ENCODE measurements around the gene SIN3B. TPM values are rescaled to one million over a fixed set of nuclear protein-coding genes. Genes with fewer than 3 reads are reported as not detected.

The SIN3B gene
- total RNA-seq, 2 donors from 2014 or later = 57.9 to 79.8 TPM

GRCh38 chr19:16912780-16913179 lies 83.6 kb downstream of the SIN3B start:
- ATAC-seq (ENCODE audit: insufficient number of reproducible peaks, low FRiP score, low read depth) = no peak
- H3K36me3 ChIP-seq = no peaks in the 10 kb centered on the region
- no peaks in the 10 kb centered on the region for H3K4me1 ChIP-seq (ENCODE audit: control insufficient read depth in 1 of 2, low read depth in 2 of 2)
- H3K4me3 ChIP-seq = no peak overlapping the region
- H3K27me3 ChIP-seq (replicated peaks; ENCODE audit: insufficient read depth) = no peaks in the 10 kb centered on the region
- no peak for TF ChIP-seq CTCF (IDR thresholded peaks at IDR 0.05)
- H3K9me3 ChIP-seq = peaks cover 14% of the 10 kb centered on the region
- no peak overlapping the region for H3K27ac ChIP-seq
- no peak for DNase-seq (ENCODE audit: low spot score)

- H3K9me3 ChIP-seq = peaks cover 14% of the 10 kb centered on the region
- H3K4me3 ChIP-seq = no peak overlapping the region
- ATAC-seq (ENCODE audit: insufficient number of reproducible peaks, low FRiP score, low read depth) (no peak), DNase-seq (ENCODE audit: low spot score) (no peak)
- no peaks in the 10 kb centered on the region for H3K36me3 ChIP-seq
- H3K27me3 ChIP-seq (replicated peaks; ENCODE audit: insufficient read depth) = no peaks in the 10 kb centered on the region
- H3K4me1 ChIP-seq (ENCODE audit: control insufficient read depth in 1 of 2, low read depth in 2 of 2) = no peaks in the 10 kb centered on the region
- no peak for TF ChIP-seq CTCF (IDR thresholded peaks at IDR 0.05)
- no peak overlapping the region for H3K27ac ChIP-seq
These were observed 85.2 kb downstream of the SIN3B start for GRCh38 chr19:16914421-16914820.

DNA sequence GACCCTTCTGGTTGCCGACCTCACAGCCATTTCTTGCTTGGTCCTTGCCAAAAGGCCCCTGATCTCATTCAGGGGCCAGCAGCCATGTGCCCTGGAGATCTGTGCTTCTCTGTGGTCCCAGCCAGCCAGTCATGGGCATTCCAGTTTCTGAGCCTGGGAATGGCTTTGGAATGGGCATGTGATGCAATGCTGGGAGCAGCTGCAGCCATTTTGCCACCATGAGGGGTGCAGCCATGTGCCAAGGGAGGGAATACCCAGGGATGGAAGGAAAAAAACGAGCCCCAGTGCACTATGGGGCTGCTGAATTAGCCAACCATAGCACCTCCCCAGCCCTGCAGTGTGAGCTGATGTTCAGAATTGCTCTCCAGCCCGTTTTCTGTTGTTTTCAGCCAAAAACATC lies 85.9 kb downstream of the SIN3B start:
- no peak for DNase-seq (ENCODE audit: low spot score)
- H3K9me3 ChIP-seq = peaks cover 14% of the 10 kb centered on the region
- H3K4me1 ChIP-seq (ENCODE audit: control insufficient read depth in 1 of 2, low read depth in 2 of 2) = no peaks in the 10 kb centered on the region
- H3K4me3 ChIP-seq = no peak overlapping the region
- no peak for ATAC-seq (ENCODE audit: insufficient number of reproducible peaks, low FRiP score, low read depth)
- H3K27ac ChIP-seq = no peak overlapping the region
- no peak for TF ChIP-seq CTCF (IDR thresholded peaks at IDR 0.05)
- H3K36me3 ChIP-seq = no peaks in the 10 kb centered on the region
- H3K27me3 ChIP-seq (replicated peaks; ENCODE audit: insufficient read depth) = no peaks in the 10 kb centered on the region

DNA sequence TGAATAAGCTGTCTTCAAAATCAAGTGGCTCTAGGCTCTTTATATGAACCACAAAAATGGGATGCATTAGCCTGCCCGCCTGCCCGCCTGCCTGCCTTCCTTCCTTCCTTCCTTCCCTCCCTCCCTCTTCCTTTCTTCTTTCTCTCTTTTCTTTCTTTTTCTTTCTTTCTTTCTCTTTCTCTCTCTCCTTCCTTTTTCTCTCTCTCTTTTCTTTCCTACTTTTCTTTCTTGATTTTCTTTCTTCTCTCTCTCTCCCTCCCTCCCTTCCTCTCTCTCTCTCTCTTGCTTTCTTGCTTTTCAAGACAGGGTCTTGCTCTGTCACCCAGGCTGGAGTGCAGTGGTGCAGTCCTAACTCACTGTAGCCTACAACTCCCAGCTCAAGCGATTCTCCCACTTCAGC lies 86.5 kb downstream of the SIN3B start:
- DNase-seq (ENCODE audit: low spot score) = no peak
- ATAC-seq (ENCODE audit: insufficient number of reproducible peaks, low FRiP score, low read depth) = no peak
- Histone ChIP-seq H3K4me3 (no peak overlapping the region), H3K4me1 (ENCODE audit: control insufficient read depth in 1 of 2, low read depth in 2 of 2) (no peaks in the 10 kb centered on the region), H3K27me3 (replicated peaks; ENCODE audit: insufficient read depth) (no peaks in the 10 kb centered on the region), H3K36me3 (no peaks in the 10 kb centered on the region), H3K27ac (no peak overlapping the region), H3K9me3 (peaks cover 14% of the 10 kb centered on the region)
- TF ChIP-seq CTCF (IDR thresholded peaks at IDR 0.05) = no peak

- no peaks in the 10 kb centered on the region for H3K4me1 ChIP-seq (ENCODE audit: control insufficient read depth in 1 of 2, low read depth in 2 of 2)
- no peak overlapping the region for H3K27ac ChIP-seq
- no peaks in the 10 kb centered on the region for H3K27me3 ChIP-seq (replicated peaks; ENCODE audit: insufficient read depth)
- no peaks in the 10 kb centered on the region for H3K36me3 ChIP-seq
- no peak for TF ChIP-seq CTCF (IDR thresholded peaks at IDR 0.05)
- peaks cover 14% of the 10 kb centered on the region for H3K9me3 ChIP-seq
- DNase-seq (ENCODE audit: low spot score) = no peak
- no peak for ATAC-seq (ENCODE audit: insufficient number of reproducible peaks, low FRiP score, low read depth)
- H3K4me3 ChIP-seq = no peak overlapping the region
These were observed 88.2 kb downstream of the SIN3B start for GRCh38 chr19:16917401-16917800.
